GM15510 (cell line): ENCODE measurements around the gene ZBTB18.

Experiments used
- POLR2A ChIP-seq: IDR thresholded peaks from 3 replicates; pipeline ENCODE4 v1.6.1; 2011; ENCODE audit warnings: borderline replicate concordance; ENCODE audit not compliant: insufficient read length; ENCODE audit errors: extremely low read depth

The ZBTB18 gene

DNA sequence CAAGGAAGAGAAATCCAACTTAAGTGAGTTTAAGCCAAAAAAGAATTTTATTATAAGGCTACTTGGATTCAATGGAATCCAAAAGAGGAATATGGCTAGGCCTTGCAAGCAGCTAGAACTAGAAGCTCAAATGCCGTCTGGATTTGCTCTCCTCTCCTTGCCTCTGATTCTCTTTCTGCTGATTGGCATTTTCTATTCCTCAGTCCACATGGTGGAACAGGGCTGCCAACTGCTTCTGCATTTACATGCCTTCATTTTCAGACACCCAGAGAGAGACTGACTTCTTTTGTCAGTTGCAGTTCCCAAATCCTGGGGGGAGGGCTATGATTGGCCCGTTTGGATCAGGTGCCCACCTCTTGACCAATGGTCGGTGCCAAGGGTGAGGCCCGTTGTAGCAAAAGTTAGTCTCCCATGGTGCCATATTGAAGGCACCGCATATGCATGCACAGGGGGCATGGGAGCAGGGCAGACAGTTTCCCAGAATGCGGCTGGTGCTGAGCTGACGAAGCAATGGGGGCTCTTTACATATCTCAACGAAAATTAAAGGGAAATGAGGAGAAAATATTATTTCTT, 18.3 kb downstream of the ZBTB18 start:
- no peak for TF ChIP-seq POLR2A

DNA sequence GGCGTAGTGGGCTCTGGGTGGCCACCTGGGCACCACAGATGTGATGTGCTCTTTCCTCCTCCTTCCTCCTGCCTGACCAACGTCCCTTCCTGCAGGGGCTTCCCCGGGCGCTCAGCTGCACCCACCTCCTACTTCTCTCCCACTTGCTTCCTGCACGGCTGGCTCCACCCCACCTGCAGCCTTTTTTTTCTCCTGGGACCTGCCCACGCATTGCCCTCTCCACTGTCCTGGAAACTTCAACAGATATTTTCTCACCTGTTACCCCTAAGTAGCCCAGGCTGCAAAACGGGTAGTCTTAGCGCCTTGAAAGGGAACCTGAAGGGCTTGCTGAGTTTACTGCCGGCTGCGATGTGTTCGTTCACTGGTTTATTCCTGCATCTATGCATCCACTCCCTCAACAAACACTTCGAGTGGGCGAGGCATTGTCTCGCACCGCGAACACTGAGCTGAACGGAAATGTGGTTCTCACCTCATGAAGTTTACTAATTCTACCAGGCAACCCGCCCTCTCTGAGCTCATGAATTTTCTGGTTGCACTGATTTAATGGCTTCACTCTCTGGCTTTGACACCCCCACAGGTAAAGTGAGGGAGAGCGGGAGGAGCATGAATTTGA, 23.6 kb downstream of the ZBTB18 start:
- no peak for TF ChIP-seq POLR2A

DNA sequence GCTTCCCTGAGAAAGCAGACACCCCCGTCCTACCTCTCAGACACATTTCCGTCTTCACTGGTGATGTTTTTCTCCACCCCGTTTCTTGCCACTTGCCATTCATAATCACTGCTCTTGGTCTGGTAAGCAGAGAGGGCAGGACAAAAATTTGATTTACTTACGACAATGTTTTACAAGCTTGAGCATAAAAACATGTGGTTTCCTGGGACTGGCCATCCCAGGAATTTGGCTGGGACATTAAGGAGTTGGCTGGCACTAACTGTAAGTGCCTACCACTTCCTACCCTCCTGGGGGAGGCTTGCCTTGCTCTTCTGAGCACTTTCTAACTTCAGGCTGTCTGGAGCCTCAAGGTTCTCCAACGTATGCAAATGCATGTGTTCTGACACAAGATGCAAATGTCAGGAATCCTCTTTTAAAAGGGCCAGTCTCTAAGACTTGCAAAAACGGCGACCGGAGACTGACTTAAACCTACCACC, 24.2 kb downstream of the ZBTB18 start:
- TF ChIP-seq POLR2A: no peak

DNA sequence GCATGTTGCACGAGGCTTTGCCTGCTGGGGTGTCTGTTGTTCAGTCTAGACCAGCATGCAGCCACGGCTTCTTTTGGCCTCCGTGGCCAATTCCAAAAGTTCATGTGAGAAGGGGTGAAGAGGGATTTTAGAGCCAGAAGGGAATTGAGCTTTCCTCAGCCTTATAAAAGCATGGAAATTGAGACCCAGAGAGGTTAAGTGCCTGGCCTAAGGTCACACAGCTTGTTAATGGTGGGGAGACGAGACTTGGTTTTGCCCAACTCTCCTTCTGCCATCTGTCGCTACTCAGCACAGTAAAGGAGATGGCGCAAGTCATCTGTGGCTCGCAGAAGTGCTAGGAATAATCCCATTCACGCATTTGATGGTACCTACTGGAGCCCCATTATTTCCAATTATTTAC, 25.7 kb downstream of the ZBTB18 start:
- TF ChIP-seq POLR2A: no peak

- no peak for TF ChIP-seq POLR2A
Measured at GRCh38 chr1:244077473-244078220, 26.6 kb downstream of the ZBTB18 start.

- no peak for TF ChIP-seq POLR2A
Measured at GRCh38 chr1:244080343-244080929, 29.4 kb downstream of the ZBTB18 start.

DNA sequence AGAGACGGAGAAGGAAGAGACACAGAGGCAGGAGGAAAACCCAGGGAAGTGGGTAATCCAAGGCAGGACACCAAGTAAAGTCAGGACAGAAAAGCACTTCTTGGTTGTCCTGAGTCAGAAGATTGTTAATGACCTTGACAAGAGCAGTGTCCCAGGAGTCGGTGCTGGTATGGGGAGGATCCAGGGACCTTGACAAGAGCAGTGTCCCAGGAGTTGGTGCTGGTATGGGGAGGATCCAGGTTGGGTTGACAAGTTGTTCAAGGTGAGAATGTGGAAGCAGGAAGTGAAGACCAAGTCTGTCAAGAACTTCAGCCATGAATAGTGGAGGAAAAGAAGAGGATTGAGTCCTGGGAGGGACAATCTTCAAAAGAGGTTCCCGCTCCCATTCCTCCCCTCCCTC, 31.9 kb downstream of the ZBTB18 start:
- no peak for TF ChIP-seq POLR2A

GRCh38 chr1:244083383-244083943, 32.4 kb downstream of the ZBTB18 start:
- TF ChIP-seq POLR2A: no peak

- TF ChIP-seq POLR2A: no peak
Measured at GRCh38 chr1:244084763-244085162, 33.7 kb downstream of the ZBTB18 start.

GRCh38 chr1:244085891-244086290, 34.8 kb downstream of the ZBTB18 start:
- TF ChIP-seq POLR2A: no peak

GRCh38 chr1:244087021-244087560, 36.0 kb downstream of the ZBTB18 start:
- TF ChIP-seq POLR2A: no peak

GRCh38 chr1:244087611-244088010, 36.5 kb downstream of the ZBTB18 start:
- no peak for TF ChIP-seq POLR2A

DNA sequence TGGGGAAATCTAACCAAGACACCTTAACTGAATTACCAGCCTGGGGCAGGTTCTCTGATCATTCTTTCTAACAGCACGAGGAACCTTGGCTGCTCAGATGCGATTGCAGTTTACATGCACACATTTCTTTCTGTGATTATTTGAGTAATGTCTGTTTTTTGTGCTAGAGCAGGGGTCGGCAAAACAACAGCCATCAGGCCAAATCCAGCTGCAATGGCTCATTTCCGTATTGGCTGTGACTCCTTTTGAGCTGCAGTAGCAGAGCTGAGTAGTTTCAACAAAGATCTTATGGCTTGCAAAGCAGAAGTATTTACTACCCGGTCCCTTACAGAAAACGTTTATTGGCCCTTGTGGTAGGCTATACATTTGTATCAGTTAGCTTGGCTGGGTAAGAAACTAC, 37.1 kb downstream of the ZBTB18 start:
- TF ChIP-seq POLR2A: no peak

DNA sequence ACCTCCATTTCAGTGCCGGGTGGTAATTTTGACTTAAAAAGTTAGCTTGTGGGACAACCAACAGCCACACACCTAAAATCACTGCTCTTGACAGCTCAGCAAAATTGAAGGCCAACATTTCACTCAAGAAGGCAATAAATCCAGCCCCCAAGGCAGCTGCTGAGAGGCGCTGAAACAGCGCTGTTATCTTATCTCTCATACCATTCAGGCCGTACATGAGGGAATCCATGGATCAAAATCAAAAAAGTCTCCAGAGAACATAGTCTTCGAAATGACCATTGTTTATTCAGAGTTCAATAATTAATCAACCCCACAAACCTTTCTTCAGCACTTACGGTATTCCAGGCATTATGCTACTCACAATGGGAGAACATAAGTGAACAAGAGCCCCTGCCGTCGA, 38.5 kb downstream of the ZBTB18 start:
- no peak for TF ChIP-seq POLR2A

- no peak for TF ChIP-seq POLR2A
Measured at GRCh38 chr1:244090645-244091044, 39.6 kb downstream of the ZBTB18 start.
